ENCODE results near the gene UCHL5. TPM values are rescaled to one million over a fixed set of nuclear protein-coding genes. Genes with fewer than 3 reads are reported as not detected.

The UCHL5 gene
- total and polyA plus RNA-seq, 2 donors (not counting 1 experiment from before 2014, with no cell fraction given): 7.8 to 31.5 TPM

DNA sequence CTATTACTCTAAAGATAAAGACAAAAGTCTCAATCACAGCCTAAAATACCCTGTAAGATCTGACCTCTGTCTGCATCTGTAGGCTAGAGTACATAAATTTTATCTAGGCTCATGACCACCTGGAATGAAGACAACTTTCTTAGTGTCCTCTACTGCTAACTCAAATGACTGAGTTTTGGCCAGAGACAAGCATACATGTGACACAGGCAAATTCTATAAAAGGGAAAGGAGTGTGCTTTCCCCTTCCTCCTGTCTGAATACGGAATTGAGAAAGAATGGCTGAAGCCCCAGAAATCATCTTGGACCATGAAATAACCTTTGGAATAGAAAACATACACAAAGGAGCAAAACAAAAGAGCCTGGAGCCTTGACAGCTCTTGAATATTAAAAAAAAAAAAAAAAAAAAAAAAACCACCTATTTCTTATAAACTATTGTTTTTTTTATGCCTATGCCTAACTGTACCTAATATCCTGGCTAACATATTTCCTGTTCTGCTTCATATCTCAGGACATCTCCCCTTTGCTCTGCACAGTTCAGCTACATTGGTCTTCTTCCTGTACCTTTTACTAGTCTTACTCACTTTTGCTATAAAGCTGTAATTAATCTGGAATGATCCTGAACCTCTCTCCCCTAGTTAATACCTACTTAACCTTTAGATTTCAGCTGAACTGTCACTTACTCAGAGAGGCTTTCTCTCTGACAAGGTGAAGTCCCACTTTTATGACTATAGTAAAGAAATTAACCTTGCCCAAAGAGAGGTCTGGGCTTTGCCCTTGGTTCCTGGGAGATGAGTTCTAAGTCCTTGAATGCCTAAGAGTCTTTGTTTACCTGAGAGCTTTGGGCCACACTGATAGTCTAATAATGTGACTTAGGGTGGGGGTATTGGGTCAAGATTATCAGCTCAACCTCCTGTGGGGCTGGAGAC is 16.1 kb downstream of the UCHL5 start:
- DNase-seq (no peak), ATAC-seq (ENCODE audit: low read depth) (no peak)
- no peaks in the 10 kb centered on the region for H3K4me1 ChIP-seq (ENCODE audit: control insufficient read depth in 2 of 2, insufficient read depth in 2 of 2, low read length in 2 of 2)
- H3K79me2 ChIP-seq (ENCODE audit: control insufficient read depth, insufficient read depth, low read length): no peaks in the 10 kb centered on the region
- no peak overlapping the region for H3K4me3 ChIP-seq (ENCODE audit: control extremely low read depth in 1 of 5, extremely low read depth in 1 of 5, insufficient read depth in 1 of 5, low read depth in 2 of 5, low read length in 4 of 5)
- ChIA-PET POLR2A (no interaction called here), CTCF (interaction anchor here (0.7 to 1.3 kb wide), 2 partner anchors 22 to 91 kb away, joined by 3 read pairs; no protein-coding TSS in a partner anchor)
- no peak overlapping the region for H3K9ac ChIP-seq (ENCODE audit: low read length)
- no peak overlapping the region for H3K4me2 ChIP-seq (replicated peaks; ENCODE audit: low read depth, low read length, poor library complexity, severe bottlenecking)
- no CpG with 5 or more reads among the region's 1 CpG for WGBS (ENCODE audit: insufficient coverage)
- H3K36me3 ChIP-seq (replicated peaks in 1 of 2; ENCODE audit: control extremely low read depth in 1 of 2, control insufficient read depth in 1 of 2, extremely low read depth in 1 of 2, insufficient read depth in 2 of 2, low read length in 1 of 2): peaks cover 0 to 9% of the 10 kb centered on the region in 2 experiments
- H2AFZ ChIP-seq (ENCODE audit: insufficient read depth, low read depth, low read length, poor library complexity, severe bottlenecking): no peak overlapping the region
- H3K4me1 Mint-ChIP-seq: peaks cover 1% of the 10 kb centered on the region
- no peak overlapping the region for H3K4me3 Mint-ChIP-seq
- no peaks in the 10 kb centered on the region for H3K27me3 Mint-ChIP-seq
- TF ChIP-seq, protein P1, sequence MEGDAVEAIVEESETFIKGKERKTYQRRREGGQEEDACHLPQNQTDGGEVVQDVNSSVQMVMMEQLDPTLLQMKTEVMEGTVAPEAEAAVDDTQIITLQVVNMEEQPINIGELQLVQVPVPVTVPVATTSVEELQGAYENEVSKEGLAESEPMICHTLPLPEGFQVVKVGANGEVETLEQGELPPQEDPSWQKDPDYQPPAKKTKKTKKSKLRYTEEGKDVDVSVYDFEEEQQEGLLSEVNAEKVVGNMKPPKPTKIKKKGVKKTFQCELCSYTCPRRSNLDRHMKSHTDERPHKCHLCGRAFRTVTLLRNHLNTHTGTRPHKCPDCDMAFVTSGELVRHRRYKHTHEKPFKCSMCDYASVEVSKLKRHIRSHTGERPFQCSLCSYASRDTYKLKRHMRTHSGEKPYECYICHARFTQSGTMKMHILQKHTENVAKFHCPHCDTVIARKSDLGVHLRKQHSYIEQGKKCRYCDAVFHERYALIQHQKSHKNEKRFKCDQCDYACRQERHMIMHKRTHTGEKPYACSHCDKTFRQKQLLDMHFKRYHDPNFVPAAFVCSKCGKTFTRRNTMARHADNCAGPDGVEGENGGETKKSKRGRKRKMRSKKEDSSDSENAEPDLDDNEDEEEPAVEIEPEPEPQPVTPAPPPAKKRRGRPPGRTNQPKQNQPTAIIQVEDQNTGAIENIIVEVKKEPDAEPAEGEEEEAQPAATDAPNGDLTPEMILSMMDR (IDR thresholded peaks at IDR 0.05): no peak
- TF ChIP-seq EZH2 (IDR thresholded peaks at IDR 0.05; ENCODE audit: borderline replicate concordance, insufficient read depth, low read depth, low read length, poor library complexity, severe bottlenecking): no peak
- H3K9me3 ChIP-seq (ENCODE audit: control extremely low read depth in 1 of 3, control insufficient read depth in 2 of 3, insufficient read depth in 1 of 3, low read length in 2 of 3): no peaks in the 10 kb centered on the region
- no peaks in the 10 kb centered on the region for H3K27me3 ChIP-seq (replicated peaks in 1 of 4; ENCODE audit: control extremely low read depth in 1 of 4, control insufficient read depth in 3 of 4, insufficient read depth in 4 of 4, low read length in 3 of 4)
- H4K20me1 ChIP-seq (ENCODE audit: control insufficient read depth, insufficient read depth, low read length, poor library complexity, severe bottlenecking): no peaks in the 10 kb centered on the region
- H3K9me3 Mint-ChIP-seq (ENCODE audit: insufficient read depth): no peaks in the 10 kb centered on the region
- H3K27ac Mint-ChIP-seq: no peak overlapping the region
- intact Hi-C loops (cut with micrococcal nuclease): no loop called here
- H3K27ac ChIP-seq (ENCODE audit: low read length in 2 of 2): no peak overlapping the region

DNA sequence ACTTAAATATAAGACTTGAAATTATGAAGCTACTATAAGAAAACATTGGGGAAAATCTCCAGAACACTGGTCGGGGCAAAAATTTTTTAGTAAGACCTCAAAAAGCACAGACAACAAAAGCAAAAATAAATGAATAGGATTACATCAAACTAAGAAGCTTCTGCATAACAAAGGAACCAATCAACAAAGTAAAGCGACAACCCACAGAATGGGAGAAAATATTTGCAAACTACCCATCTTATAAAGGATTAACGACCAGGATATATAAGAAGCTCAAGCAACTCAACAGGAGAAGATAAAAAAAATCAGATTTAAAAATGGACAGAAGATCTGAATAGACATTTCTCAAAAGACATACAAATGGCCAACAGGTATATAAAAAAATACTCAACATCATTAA is 19.1 kb downstream of the UCHL5 start:
- H3K27ac Mint-ChIP-seq: no peak overlapping the region
- no peak for DNase-seq
- Histone ChIP-seq H3K27ac (ENCODE audit: low read length in 2 of 2) (no peak overlapping the region), H3K36me3 (replicated peaks in 1 of 2; ENCODE audit: control extremely low read depth in 1 of 2, control insufficient read depth in 1 of 2, extremely low read depth in 1 of 2, insufficient read depth in 2 of 2, low read length in 1 of 2) (peaks cover 0 to 3% of the 10 kb centered on the region in 2 experiments), H3K27me3 (replicated peaks in 1 of 4; ENCODE audit: control extremely low read depth in 1 of 4, control insufficient read depth in 3 of 4, insufficient read depth in 4 of 4, low read length in 3 of 4) (no peaks in the 10 kb centered on the region), H2AFZ (ENCODE audit: insufficient read depth, low read depth, low read length, poor library complexity, severe bottlenecking) (no peak overlapping the region), H4K20me1 (ENCODE audit: control insufficient read depth, insufficient read depth, low read length, poor library complexity, severe bottlenecking) (peaks cover 6% of the 10 kb centered on the region), H3K9me3 (ENCODE audit: control extremely low read depth in 1 of 3, control insufficient read depth in 2 of 3, insufficient read depth in 1 of 3, low read length in 2 of 3) (peaks cover 0 to 1% (median 0%) of the 10 kb centered on the region in 3 donors), H3K79me2 (ENCODE audit: control insufficient read depth, insufficient read depth, low read length) (peaks cover 22% of the 10 kb centered on the region), H3K4me1 (ENCODE audit: control insufficient read depth in 2 of 2, insufficient read depth in 2 of 2, low read length in 2 of 2) (no peaks in the 10 kb centered on the region), H3K9ac (ENCODE audit: low read length) (no peak overlapping the region), H3K4me2 (replicated peaks; ENCODE audit: low read depth, low read length, poor library complexity, severe bottlenecking) (no peak overlapping the region), H3K4me3 (ENCODE audit: control extremely low read depth in 1 of 5, extremely low read depth in 1 of 5, insufficient read depth in 1 of 5, low read depth in 2 of 5, low read length in 4 of 5) (no peak overlapping the region)
- CTCF ChIA-PET: interaction anchor here (1.3 kb wide), 1 partner anchor 566 kb away, joined by 3 read pairs; no protein-coding TSS in a partner anchor
- H3K4me3 Mint-ChIP-seq: no peak overlapping the region
- no peaks in the 10 kb centered on the region for H3K27me3 Mint-ChIP-seq
- no peak for TF ChIP-seq EZH2 (IDR thresholded peaks at IDR 0.05; ENCODE audit: borderline replicate concordance, insufficient read depth, low read depth, low read length, poor library complexity, severe bottlenecking)
- TF ChIP-seq, protein P1 (IDR thresholded peaks at IDR 0.05): no peak
- POLR2A ChIA-PET: no interaction called here
- intact Hi-C loops (cut with micrococcal nuclease): no loop called here
- no CpG with 5 or more reads among the region's 3 CpGs for WGBS (ENCODE audit: insufficient coverage)
- no peak for ATAC-seq (ENCODE audit: low read depth)
- H3K4me1 Mint-ChIP-seq: peaks cover 8% of the 10 kb centered on the region
- no peaks in the 10 kb centered on the region for H3K9me3 Mint-ChIP-seq (ENCODE audit: insufficient read depth)
